Stimulated activated CD4-positive, alpha-beta T cell treated with anti-CD3 and anti-CD28 coated beads, Interleukin-12 subunit alpha, Interleukin-12 subunit beta, amount 100 ng/mL, for 4 hours (primary cell): ENCODE results near the gene DCHS1.

ENCODE experiments used
- DNase-seq: peaks from one replicate; pipeline ENCODE4 v3.0.0-alpha.2; 2020

DCHS1 gene

GRCh38 chr11:6583584-6583983 is 72.0 kb downstream of the DCHS1 start:
- no peak for DNase-seq

DNA sequence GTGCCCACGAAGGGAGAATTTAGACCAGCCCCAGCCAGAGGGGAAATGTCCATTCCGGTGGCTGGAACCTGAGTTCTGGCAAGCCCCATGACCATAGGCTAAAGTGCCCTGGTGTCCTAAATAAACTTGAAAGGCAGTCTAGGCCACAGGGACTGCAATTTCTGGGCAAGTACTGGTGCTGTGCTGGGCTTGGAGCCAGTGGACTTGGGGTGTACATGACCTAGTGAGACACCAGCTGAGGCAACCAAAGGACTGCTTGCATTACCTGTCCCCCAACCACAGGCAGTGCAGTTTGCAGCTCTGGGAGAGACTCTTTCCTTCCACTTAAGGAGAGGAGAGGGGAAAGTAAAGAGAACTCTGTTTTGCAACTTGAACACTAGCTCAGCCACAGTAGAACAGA is 75.9 kb downstream of the DCHS1 start:
- no peak for DNase-seq

- no peak for DNase-seq
Observed at GRCh38 chr11:6578134-6578533, 77.5 kb downstream of the DCHS1 start.

GRCh38 chr11:6576471-6577373 is 78.9 kb downstream of the DCHS1 start:
- no peak for DNase-seq

GRCh38 chr11:6574816-6575715 is 80.5 kb downstream of the DCHS1 start:
- no peak for DNase-seq

GRCh38 chr11:6572215-6572614 is 83.4 kb downstream of the DCHS1 start:
- DNase-seq = no peak

DNA sequence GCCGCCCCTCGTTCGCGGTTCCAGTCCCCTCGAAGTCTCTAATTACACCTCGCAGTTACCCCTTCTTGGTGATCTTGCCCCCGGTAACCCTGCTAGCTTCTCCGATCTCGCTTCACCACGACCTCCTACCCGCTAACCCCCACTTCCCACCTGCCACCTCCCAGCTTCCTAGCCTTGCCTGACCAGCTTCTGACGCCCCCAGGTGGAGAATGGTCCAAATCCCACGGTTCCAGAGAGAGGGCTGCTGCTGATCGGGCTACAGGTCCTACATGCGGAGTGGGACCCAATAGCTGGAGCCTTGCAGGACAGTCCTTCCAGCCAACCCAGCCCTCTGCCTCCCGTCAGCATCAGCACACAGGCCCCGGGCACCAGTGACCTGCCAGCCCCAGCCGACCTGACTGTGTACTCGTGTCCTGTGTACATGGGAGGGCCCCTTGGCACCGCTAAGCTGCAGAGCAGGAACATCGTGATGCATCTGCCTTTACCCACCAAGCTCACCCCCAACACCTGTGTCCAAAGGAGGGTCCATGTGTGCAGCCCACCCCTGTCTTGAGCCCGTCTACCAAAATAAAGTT is 84.1 kb downstream of the DCHS1 start:
- no peak for DNase-seq
